ENCODE data around the gene ATRNL1. TPM values are rescaled to one million over a fixed set of nuclear protein-coding genes. Genes with fewer than 3 reads are reported as not detected.

ATRNL1 gene
- total RNA-seq, 1 donor from 2014 or later: 16.4 TPM

DNA sequence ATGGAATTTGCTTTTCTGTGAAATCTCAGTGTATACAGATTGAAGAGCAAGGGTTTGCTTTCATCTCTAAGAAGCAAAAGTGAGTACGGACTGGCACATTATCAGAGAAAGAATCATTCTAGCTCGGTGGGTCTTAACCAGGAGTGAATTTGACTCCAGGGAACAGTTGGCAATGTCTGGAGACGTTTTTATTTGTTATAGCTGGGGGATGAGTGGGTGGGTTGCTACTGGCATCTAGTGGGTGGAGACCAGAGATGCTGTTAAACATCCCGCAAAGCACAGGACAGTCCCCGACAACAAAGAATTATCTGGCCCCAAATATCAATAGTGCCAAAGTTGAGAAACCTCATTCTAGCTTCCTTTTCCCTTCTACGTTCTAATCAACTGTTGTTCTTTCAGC lies 43.8 kb upstream of the ATRNL1 start:
- DNase-seq (ENCODE audit: low spot score): no peak
- Histone ChIP-seq H3K9me3 (ENCODE audit: low read depth) (no peaks in the 10 kb centered on the region), H3K4me1 (peaks cover 15% of the 10 kb centered on the region), H2AFZ (replicated peaks) (no peak overlapping the region), H4K20me1 (ENCODE audit: low read depth) (no peaks in the 10 kb centered on the region), H3K36me3 (no peaks in the 10 kb centered on the region), H3K4me2 (no peak overlapping the region), H3K79me2 (ENCODE audit: low read depth) (no peaks in the 10 kb centered on the region), H3K4me3 (no peak overlapping the region), H3F3A (ENCODE audit: low read depth) (no peaks in the 10 kb centered on the region), H3K27me3 (no peaks in the 10 kb centered on the region), H3K27ac (no peak overlapping the region), H3K9ac (no peak overlapping the region)
- Mint-ChIP-seq H3K27ac (no peak overlapping the region), H3K36me3 (no peaks in the 10 kb centered on the region), H3K9me3 (no peaks in the 10 kb centered on the region), H3K27me3 (ENCODE audit: insufficient read depth, low read depth) (peaks cover 3% of the 10 kb centered on the region), H3K4me1 (peaks cover 17% of the 10 kb centered on the region), H3K4me3 (no peak overlapping the region)
- TF ChIP-seq, protein P1, sequence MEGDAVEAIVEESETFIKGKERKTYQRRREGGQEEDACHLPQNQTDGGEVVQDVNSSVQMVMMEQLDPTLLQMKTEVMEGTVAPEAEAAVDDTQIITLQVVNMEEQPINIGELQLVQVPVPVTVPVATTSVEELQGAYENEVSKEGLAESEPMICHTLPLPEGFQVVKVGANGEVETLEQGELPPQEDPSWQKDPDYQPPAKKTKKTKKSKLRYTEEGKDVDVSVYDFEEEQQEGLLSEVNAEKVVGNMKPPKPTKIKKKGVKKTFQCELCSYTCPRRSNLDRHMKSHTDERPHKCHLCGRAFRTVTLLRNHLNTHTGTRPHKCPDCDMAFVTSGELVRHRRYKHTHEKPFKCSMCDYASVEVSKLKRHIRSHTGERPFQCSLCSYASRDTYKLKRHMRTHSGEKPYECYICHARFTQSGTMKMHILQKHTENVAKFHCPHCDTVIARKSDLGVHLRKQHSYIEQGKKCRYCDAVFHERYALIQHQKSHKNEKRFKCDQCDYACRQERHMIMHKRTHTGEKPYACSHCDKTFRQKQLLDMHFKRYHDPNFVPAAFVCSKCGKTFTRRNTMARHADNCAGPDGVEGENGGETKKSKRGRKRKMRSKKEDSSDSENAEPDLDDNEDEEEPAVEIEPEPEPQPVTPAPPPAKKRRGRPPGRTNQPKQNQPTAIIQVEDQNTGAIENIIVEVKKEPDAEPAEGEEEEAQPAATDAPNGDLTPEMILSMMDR (IDR thresholded peaks at IDR 0.05): no peak
- TF ChIP-seq EZH2phosphoT487 (IDR thresholded peaks at IDR 0.05) (no peak), EZH2 (IDR thresholded peaks at IDR 0.05) (no peak)

DNA sequence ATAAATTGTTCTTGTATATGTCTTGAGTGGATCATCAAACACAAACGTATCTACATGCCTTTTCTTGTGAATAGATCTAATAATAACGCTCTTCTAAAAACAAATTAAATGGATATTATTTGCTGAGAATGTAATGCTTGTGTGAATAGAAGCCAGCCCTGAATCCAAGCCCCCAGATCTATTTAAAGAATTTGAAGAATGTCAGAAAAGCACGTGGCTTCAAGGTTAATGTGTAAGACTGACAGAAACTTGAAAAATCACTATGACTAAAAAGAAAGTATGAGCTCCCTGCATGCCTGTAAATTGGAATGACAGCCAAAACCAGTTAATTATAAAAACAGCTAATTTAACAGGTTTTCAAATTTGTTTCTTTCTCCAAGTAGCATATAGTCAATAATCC lies 43.2 kb upstream of the ATRNL1 start:
- Histone ChIP-seq H3F3A (ENCODE audit: low read depth) (no peaks in the 10 kb centered on the region), H3K27ac (no peak overlapping the region), H3K36me3 (no peaks in the 10 kb centered on the region), H3K4me2 (no peak overlapping the region), H3K79me2 (ENCODE audit: low read depth) (no peaks in the 10 kb centered on the region), H3K9me3 (ENCODE audit: low read depth) (no peaks in the 10 kb centered on the region), H4K20me1 (ENCODE audit: low read depth) (no peaks in the 10 kb centered on the region), H3K9ac (no peak overlapping the region), H2AFZ (replicated peaks) (peak overlapping the region; percentile 81), H3K4me3 (no peak overlapping the region), H3K27me3 (no peaks in the 10 kb centered on the region), H3K4me1 (peaks cover 17% of the 10 kb centered on the region)
- Mint-ChIP-seq H3K36me3 (no peaks in the 10 kb centered on the region), H3K4me1 (peaks cover 17% of the 10 kb centered on the region), H3K27me3 (ENCODE audit: insufficient read depth, low read depth) (peaks cover 3% of the 10 kb centered on the region), H3K4me3 (no peak overlapping the region), H3K9me3 (no peaks in the 10 kb centered on the region), H3K27ac (no peak overlapping the region)
- TF ChIP-seq EZH2 (IDR thresholded peaks at IDR 0.05) (no peak), EZH2phosphoT487 (IDR thresholded peaks at IDR 0.05) (no peak)
- TF ChIP-seq, protein P1 (IDR thresholded peaks at IDR 0.05): no peak
- DNase-seq (ENCODE audit: low spot score): no peak

DNA sequence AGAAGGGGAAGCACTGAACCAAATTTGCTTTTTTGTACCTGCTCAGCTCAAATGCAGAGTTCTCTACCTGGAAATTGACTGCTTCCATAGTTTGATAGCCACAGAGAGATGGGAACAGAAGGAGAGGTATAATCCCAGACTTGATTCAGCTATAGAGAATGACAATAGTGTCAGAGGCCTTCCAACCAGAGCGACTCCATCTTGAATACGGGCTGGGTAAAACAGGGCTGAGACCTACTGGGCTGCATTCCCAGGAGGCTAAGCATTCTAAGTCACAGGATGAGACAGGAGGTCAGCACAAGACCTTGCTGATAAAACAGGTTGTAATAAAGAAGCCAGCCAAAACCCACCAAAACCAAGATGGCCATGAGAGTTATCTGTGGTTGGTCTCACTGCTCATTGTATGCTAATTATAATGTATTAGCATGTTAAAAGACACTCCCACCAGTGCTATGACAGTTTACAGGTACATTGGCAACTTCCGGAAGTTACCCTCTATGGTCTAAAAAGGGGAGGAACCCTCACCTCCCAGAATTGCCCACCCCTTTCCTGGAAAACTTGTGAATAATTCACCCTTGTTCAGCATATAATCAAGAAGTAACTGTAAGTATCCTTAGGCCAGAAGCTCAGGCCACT lies 42.7 kb upstream of the ATRNL1 start:
- no peaks in the 10 kb centered on the region for H3K9me3 Mint-ChIP-seq
- H4K20me1 ChIP-seq (ENCODE audit: low read depth): no peaks in the 10 kb centered on the region
- H3K27me3 Mint-ChIP-seq (ENCODE audit: insufficient read depth, low read depth): peaks cover 3% of the 10 kb centered on the region
- H3K9me3 ChIP-seq (ENCODE audit: low read depth): no peaks in the 10 kb centered on the region
- H3K27ac Mint-ChIP-seq: no peak overlapping the region
- H3K36me3 ChIP-seq: no peaks in the 10 kb centered on the region
- H3K4me1 ChIP-seq: peaks cover 17% of the 10 kb centered on the region
- no peaks in the 10 kb centered on the region for H3K79me2 ChIP-seq (ENCODE audit: low read depth)
- no peak for DNase-seq (ENCODE audit: low spot score)
- no peak overlapping the region for H3K4me3 Mint-ChIP-seq
- peak overlapping the region; percentile 81 for H2AFZ ChIP-seq (replicated peaks)
- no peak for TF ChIP-seq EZH2 (IDR thresholded peaks at IDR 0.05)
- TF ChIP-seq EZH2phosphoT487 (IDR thresholded peaks at IDR 0.05): no peak
- TF ChIP-seq, protein P1 (IDR thresholded peaks at IDR 0.05): no peak
- peaks cover 15% of the 10 kb centered on the region for H3K4me1 Mint-ChIP-seq
- H3F3A ChIP-seq (ENCODE audit: low read depth): no peaks in the 10 kb centered on the region
- no peak overlapping the region for H3K27ac ChIP-seq
- no peak overlapping the region for H3K4me2 ChIP-seq
- H3K9ac ChIP-seq: no peak overlapping the region
- no peaks in the 10 kb centered on the region for H3K27me3 ChIP-seq
- H3K4me3 ChIP-seq: no peak overlapping the region
- no peaks in the 10 kb centered on the region for H3K36me3 Mint-ChIP-seq
